UCSD-AML1 (cell line): ENCODE measurements around the gene CBLC.

Experiments used
- DNase-seq: peaks from one replicate; lab custom pipeline; 2025; ENCODE audit not compliant: unreplicated experiment; lab: John Stamatoyannopoulos, UW

Gene CBLC

GRCh38 chr19:44777715-44778347, at the start of gene CBLC:
TSS of gene CBLC (plus strand) at chr19:44777890. CDS start at chr19:44777932, 42 bp downstream.
- no peak for DNase-seq

- peak; percentile 28 for DNase-seq
Measured at GRCh38 chr19:44728178-44728577, 49.5 kb upstream of the CBLC start.

- DNase-seq, result no peak
Measured at GRCh38 chr19:44729516-44730033, 48.1 kb upstream of the CBLC start.

- DNase-seq, result no peak
Measured at GRCh38 chr19:44731081-44731480, 46.6 kb upstream of the CBLC start.

GRCh38 chr19:44731622-44732021, 46.1 kb upstream of the CBLC start:
- no peak for DNase-seq

GRCh38 chr19:44732235-44733014, 45.3 kb upstream of the CBLC start:
- DNase-seq, result peak; percentile 23

- DNase-seq, result no peak
Measured at GRCh38 chr19:44734357-44734756, 43.3 kb upstream of the CBLC start.

- DNase-seq, result no peak
Measured at GRCh38 chr19:44735011-44735410, 42.7 kb upstream of the CBLC start.

GRCh38 chr19:44737238-44738071, 40.2 kb upstream of the CBLC start:
- no peak for DNase-seq

GRCh38 chr19:44738136-44738535, 39.6 kb upstream of the CBLC start:
- DNase-seq, result no peak

- no peak for DNase-seq
Measured at GRCh38 chr19:44738603-44739558, 38.8 kb upstream of the CBLC start.

- no peak for DNase-seq
Measured at GRCh38 chr19:44740351-44740824, 37.3 kb upstream of the CBLC start.

GRCh38 chr19:44741258-44741731, 36.4 kb upstream of the CBLC start:
- no peak for DNase-seq

- DNase-seq, result peak; percentile 88
Measured at GRCh38 chr19:44741841-44742329, 35.8 kb upstream of the CBLC start.

- DNase-seq, result no peak
Measured at GRCh38 chr19:44742330-44743061, 35.2 kb upstream of the CBLC start.

GRCh38 chr19:44744871-44745332, 32.8 kb upstream of the CBLC start:
- no peak for DNase-seq

- peak; percentile 26 for DNase-seq
Measured at GRCh38 chr19:44745341-44745831, 32.3 kb upstream of the CBLC start.

- DNase-seq, result no peak
Measured at GRCh38 chr19:44745887-44746600, 31.6 kb upstream of the CBLC start.
